Trophoblast cell (in vitro differentiated cells and primary cell): ENCODE data around the gene EIF2A.

ENCODE experiments used
- DNase-seq, 2 donors: peaks; one replicate each; pipeline ENCODE4 v3.0.0-alpha.2; 2016
- H2AFZ ChIP-seq: 2 replicates; pipeline ENCODE4 v1.6.1; 2013; ENCODE audit warnings: low read length, moderate library complexity, mild to moderate bottlenecking; ENCODE audit not compliant: insufficient read depth, poor library complexity
- H2AK5ac ChIP-seq: 2 replicates; pipeline ENCODE4 v1.6.1; 2013; ENCODE audit warnings: mild to moderate bottlenecking, low read length
- H2BK120ac ChIP-seq: 2 replicates; pipeline ENCODE4 v1.6.1; 2013; ENCODE audit warnings: low read length, mild to moderate bottlenecking, moderate library complexity; ENCODE audit not compliant: insufficient read depth, poor library complexity
- H2BK12ac ChIP-seq: 2 replicates; pipeline ENCODE4 v1.6.1; 2013; ENCODE audit warnings: mild to moderate bottlenecking, low read length, moderate library complexity
- H2BK5ac ChIP-seq: 2 replicates; pipeline ENCODE4 v1.6.1; 2013; ENCODE audit warnings: low read length, low read depth, moderate library complexity, mild to moderate bottlenecking; ENCODE audit not compliant: poor library complexity
- H3K14ac ChIP-seq: 2 replicates; pipeline ENCODE4 v1.6.1; 2013; ENCODE audit warnings: mild to moderate bottlenecking, low read length
- H3K18ac ChIP-seq: 2 replicates; pipeline ENCODE4 v1.6.1; 2013; ENCODE audit warnings: mild to moderate bottlenecking, low read length
- H3K23ac ChIP-seq: 2 replicates; pipeline ENCODE4 v1.6.1; 2013; ENCODE audit warnings: low read length
- H3K27ac ChIP-seq: 2 replicates; pipeline ENCODE4 v1.5.1; 2013; ENCODE audit warnings: low read depth, mild to moderate bottlenecking, inconsistent platforms, low read length, moderate library complexity
- H3K27me3 ChIP-seq: 2 replicates; pipeline ENCODE4 v1.6.1; 2013; ENCODE audit warnings: inconsistent platforms, mild to moderate bottlenecking, low read length, moderate library complexity; ENCODE audit not compliant: insufficient read depth
- H3K36me3 ChIP-seq, 2 experiments: 1 replicate in 1 of 2; 2 replicates in 1 of 2; pipeline ENCODE4 v1.6.1; 2013; ENCODE audit warnings: low read length in 2 of 2, mild to moderate bottlenecking in 2 of 2, moderate library complexity in 1 of 2; ENCODE audit not compliant: insufficient read depth in 2 of 2, control insufficient read depth in 1 of 2
- H3K4ac ChIP-seq: 2 replicates; pipeline ENCODE4 v1.6.1; 2013; ENCODE audit warnings: low read depth, mild to moderate bottlenecking, low read length, moderate library complexity
- H3K4me1 ChIP-seq, 2 experiments: 1 replicate in 1 of 2; 2 replicates in 1 of 2; pipeline ENCODE4 v1.6.1; 2013; ENCODE audit warnings: low read length in 2 of 2, mild to moderate bottlenecking in 2 of 2, moderate library complexity in 1 of 2; ENCODE audit not compliant: insufficient read depth in 2 of 2, control insufficient read depth in 1 of 2
- H3K4me2 ChIP-seq: 2 replicates; pipeline ENCODE4 v1.6.1; 2013; ENCODE audit warnings: inconsistent platforms, mild to moderate bottlenecking, low read length, moderate library complexity
- H3K4me3 ChIP-seq: 2 replicates; pipeline ENCODE4 v1.5.1; 2013; ENCODE audit warnings: mild to moderate bottlenecking, low read depth, low read length, inconsistent platforms
- H3K79me1 ChIP-seq: one replicate; pipeline ENCODE4 v1.6.1; 2013; ENCODE audit warnings: low read length
- H3K79me2 ChIP-seq: 2 replicates; pipeline ENCODE4 v1.6.1; 2013; ENCODE audit warnings: low read length, mild to moderate bottlenecking; ENCODE audit not compliant: control insufficient read depth, insufficient read depth, poor library complexity
- H3K9ac ChIP-seq: 2 replicates; pipeline ENCODE4 v1.6.1; 2013; ENCODE audit warnings: mild to moderate bottlenecking, low read length
- H3K9me3 ChIP-seq: 2 replicates; pipeline ENCODE4 v1.6.1; 2013; ENCODE audit warnings: low read depth, mild to moderate bottlenecking, control low read depth, inconsistent platforms, low read length; ENCODE audit not compliant: insufficient read depth
- H4K12ac ChIP-seq: 2 replicates; pipeline ENCODE4 v1.6.1; 2013; ENCODE audit warnings: low read depth, mild to moderate bottlenecking, low read length, moderate library complexity
- H4K8ac ChIP-seq: 2 replicates; pipeline ENCODE4 v1.6.1; 2013; ENCODE audit warnings: low read depth, mild to moderate bottlenecking, low read length, moderate library complexity
- H4K91ac ChIP-seq: one replicate; pipeline ENCODE4 v1.6.1; 2013; ENCODE audit warnings: low read depth, mild to moderate bottlenecking, low read length, moderate library complexity
- WGBS: extraction: QIAGEN DNeasy Blood & Tissue Kit; methylation state at CpG from one replicate; pipeline ENCODE4 v1.1.7; 2013; ENCODE audit warnings: missing lambda C conversion rate; ENCODE audit not compliant: insufficient read length, insufficient coverage; ENCODE audit errors: extremely low coverage; 5-methylcytosine and 5-hydroxymethylcytosine counted together

The EIF2A gene

GRCh38 chr3:150581174-150581573 is 34.6 kb downstream of the EIF2A start:
- no peak overlapping the region for H2BK5ac ChIP-seq

GRCh38 chr3:150582620-150583019 is 36.0 kb downstream of the EIF2A start:
- Histone ChIP-seq H3K4me1 (no peaks in the 10 kb centered on the region), H3K27me3 (no peaks in the 10 kb centered on the region), H3K23ac (no peak overlapping the region), H3K4me3 (no peak overlapping the region), H2BK120ac (no peak overlapping the region), H2AK5ac (no peak overlapping the region), H3K79me1 (no peaks in the 10 kb centered on the region), H3K27ac (no peak overlapping the region), H3K14ac (no peak overlapping the region), H4K12ac (no peak overlapping the region), H2BK5ac (no peak overlapping the region), H3K9ac (no peak overlapping the region), H2AFZ (no peak overlapping the region), H3K4ac (no peak overlapping the region), H3K79me2 (no peaks in the 10 kb centered on the region), H3K36me3 (peaks cover 12 to 21% of the 10 kb centered on the region in 2 experiments), H2BK12ac (no peak overlapping the region), H3K18ac (no peak overlapping the region), H3K9me3 (no peaks in the 10 kb centered on the region), H4K91ac (no peak overlapping the region), H4K8ac (no peak overlapping the region), H3K4me2 (no peak overlapping the region)
- no CpG with 5 or more reads among the region's 2 CpGs for WGBS
- no peak for DNase-seq

More at GRCh38 chr3:150581174-150581573, 34.6 kb downstream of the EIF2A start:
- Histone ChIP-seq H3K27ac (no peak overlapping the region), H3K79me2 (no peaks in the 10 kb centered on the region), H3K4ac (no peak overlapping the region), H3K79me1 (no peaks in the 10 kb centered on the region), H3K4me2 (no peak overlapping the region), H3K27me3 (no peaks in the 10 kb centered on the region), H3K18ac (no peak overlapping the region), H3K36me3 (peaks cover 11 to 28% of the 10 kb centered on the region in 2 experiments), H3K4me3 (no peak overlapping the region), H4K8ac (no peak overlapping the region), H4K91ac (no peak overlapping the region), H3K23ac (no peak overlapping the region), H3K9ac (no peak overlapping the region), H2AK5ac (no peak overlapping the region), H3K9me3 (no peaks in the 10 kb centered on the region), H3K14ac (no peak overlapping the region), H4K12ac (no peak overlapping the region), H2BK12ac (no peak overlapping the region), H2AFZ (no peak overlapping the region), H3K4me1 (no peaks in the 10 kb centered on the region), H2BK120ac (no peak overlapping the region)
- no peak for DNase-seq

- Histone ChIP-seq H3K4ac (no peak overlapping the region), H2AFZ (no peak overlapping the region), H3K4me2 (no peak overlapping the region), H3K36me3 (peaks cover 12 to 21% of the 10 kb centered on the region in 2 experiments), H3K4me1 (no peaks in the 10 kb centered on the region), H3K14ac (no peak overlapping the region), H2BK12ac (no peak overlapping the region), H2BK5ac (no peak overlapping the region), H3K79me1 (no peaks in the 10 kb centered on the region), H3K79me2 (no peaks in the 10 kb centered on the region), H3K18ac (no peak overlapping the region), H4K12ac (no peak overlapping the region), H4K8ac (no peak overlapping the region), H3K9me3 (no peaks in the 10 kb centered on the region), H2AK5ac (no peak overlapping the region), H3K9ac (no peak overlapping the region), H4K91ac (no peak overlapping the region), H3K4me3 (no peak overlapping the region), H3K23ac (no peak overlapping the region), H2BK120ac (no peak overlapping the region), H3K27ac (no peak overlapping the region), H3K27me3 (no peaks in the 10 kb centered on the region)
- no peak for DNase-seq
- no CpG with 5 or more reads among the region's 1 CpG for WGBS
Observed at GRCh38 chr3:150583028-150583427, 36.4 kb downstream of the EIF2A start.

DNA sequence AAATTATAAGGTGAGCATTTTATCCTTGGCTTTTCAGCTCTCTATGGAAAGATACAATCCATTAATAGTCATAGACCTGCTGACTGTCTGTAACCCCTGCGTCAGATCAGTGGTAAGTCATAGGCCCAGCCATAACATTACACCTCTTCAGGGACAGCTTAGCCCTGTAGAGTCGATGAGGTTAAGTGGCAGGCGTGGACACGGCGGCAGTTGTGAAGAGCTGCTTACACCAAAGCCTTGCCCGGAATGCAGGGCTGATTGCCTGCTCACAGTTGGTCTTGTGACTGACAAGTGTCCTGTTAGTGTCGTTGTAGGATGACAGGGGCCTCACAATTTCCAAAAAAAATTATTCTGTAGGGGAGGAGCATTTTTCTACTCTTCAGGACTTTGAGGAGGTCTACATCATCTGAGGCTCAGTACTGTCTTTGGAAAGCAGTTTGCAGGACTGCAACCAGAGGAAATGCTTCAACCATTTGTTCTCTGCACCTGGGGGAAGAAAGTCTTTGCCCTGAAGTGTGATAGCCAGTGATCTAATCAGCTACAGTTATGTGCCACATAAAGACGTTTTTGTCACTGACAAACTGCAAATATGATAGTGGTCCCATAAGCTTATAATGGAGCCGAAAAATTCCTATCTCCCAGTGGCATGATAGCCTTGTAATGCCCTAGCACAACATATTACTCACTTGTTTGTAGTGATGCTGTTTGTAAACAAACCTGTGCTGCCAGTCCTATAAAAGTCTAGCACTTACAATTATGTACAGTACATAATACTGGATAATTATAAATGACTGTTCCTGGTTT is 41.6 kb downstream of the EIF2A start:
- Histone ChIP-seq H4K91ac (no peak overlapping the region), H3K79me1 (no peaks in the 10 kb centered on the region), H3K27me3 (no peaks in the 10 kb centered on the region), H3K4me1 (no peaks in the 10 kb centered on the region), H3K4me3 (no peak overlapping the region), H2AK5ac (no peak overlapping the region), H3K23ac (no peak overlapping the region), H3K9ac (no peak overlapping the region), H3K4me2 (no peak overlapping the region), H4K8ac (no peak overlapping the region), H2BK12ac (no peak overlapping the region), H3K14ac (no peak overlapping the region), H2AFZ (no peak overlapping the region), H3K36me3 (peaks cover 8 to 9% of the 10 kb centered on the region in 2 experiments), H4K12ac (no peak overlapping the region), H3K79me2 (no peaks in the 10 kb centered on the region), H3K27ac (no peak overlapping the region), H2BK5ac (no peak overlapping the region), H3K9me3 (no peaks in the 10 kb centered on the region), H3K4ac (no peak overlapping the region), H2BK120ac (no peak overlapping the region), H3K18ac (no peak overlapping the region)
- WGBS: no CpG with 5 or more reads among the region's 9 CpGs
- DNase-seq: peak; percentile 67 to 89
